IPS-18c (cell line): ENCODE data around the gene ARHGAP35.
"Not testable (repeated sequence)": the region's sequence is repeated elsewhere in the genome, so short reads cannot be mapped to it uniquely, and the experiment has no call there.

Source experiments
- H3K4me3 ChIP-seq: 2 replicates; pipeline ENCODE4 v1.7.0; 2013; ENCODE audit warnings: low read depth, mild to moderate bottlenecking, low read length, moderate library complexity; ENCODE audit not compliant: insufficient read depth
- H3K9me3 ChIP-seq: one replicate; pipeline ENCODE4 v1.6.1; 2013; ENCODE audit warnings: mild to moderate bottlenecking, low read length, moderate library complexity; ENCODE audit not compliant: control insufficient read depth, insufficient read depth

The ARHGAP35 gene

DNA sequence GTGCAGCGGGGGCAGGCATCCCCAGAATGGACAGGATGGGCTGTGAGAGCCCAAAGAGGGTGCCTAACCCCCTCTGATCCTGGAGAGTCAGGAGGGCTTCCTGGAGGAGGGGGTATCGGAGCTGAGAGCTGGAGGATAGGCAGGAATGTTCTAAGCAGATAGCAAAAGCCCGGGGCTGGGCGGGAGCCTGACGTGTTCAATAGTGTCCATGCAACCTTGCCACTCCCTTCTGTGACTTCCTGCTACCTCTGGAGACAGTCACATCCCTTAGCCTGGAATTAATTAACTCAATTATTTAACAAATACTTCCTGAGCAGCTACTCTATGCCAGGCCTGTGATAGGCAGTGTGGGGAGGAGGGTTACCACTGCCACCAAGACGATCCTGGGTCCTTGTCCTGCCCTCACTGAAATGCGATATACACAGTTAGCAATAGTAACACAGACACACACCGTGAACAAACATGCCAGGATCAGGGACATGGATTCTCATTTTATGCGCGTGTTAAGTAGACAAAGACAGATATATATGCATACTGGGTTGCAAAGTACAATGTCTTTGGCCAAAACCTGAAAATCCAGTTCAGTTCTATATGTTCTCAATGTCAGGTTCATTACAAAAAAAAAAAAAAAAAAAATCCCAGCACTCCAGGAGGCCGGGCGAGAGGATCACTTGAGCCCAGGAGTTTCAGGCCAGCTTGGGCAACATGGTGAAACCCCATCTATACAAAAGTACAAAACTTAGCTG is 20.9 kb upstream of the ARHGAP35 start:
- no peak overlapping the region for H3K4me3 ChIP-seq
- no peaks in the 10 kb centered on the region for H3K9me3 ChIP-seq

- Histone ChIP-seq H3K4me3 (no peak overlapping the region), H3K9me3 (no peaks in the 10 kb centered on the region)
These were observed 20.3 kb upstream of the ARHGAP35 start for GRCh38 chr19:46840498-46840942.

- Histone ChIP-seq H3K9me3 (no peaks in the 10 kb centered on the region), H3K4me3 (no peak overlapping the region)
These were observed 19.2 kb upstream of the ARHGAP35 start for GRCh38 chr19:46841458-46842083.

DNA sequence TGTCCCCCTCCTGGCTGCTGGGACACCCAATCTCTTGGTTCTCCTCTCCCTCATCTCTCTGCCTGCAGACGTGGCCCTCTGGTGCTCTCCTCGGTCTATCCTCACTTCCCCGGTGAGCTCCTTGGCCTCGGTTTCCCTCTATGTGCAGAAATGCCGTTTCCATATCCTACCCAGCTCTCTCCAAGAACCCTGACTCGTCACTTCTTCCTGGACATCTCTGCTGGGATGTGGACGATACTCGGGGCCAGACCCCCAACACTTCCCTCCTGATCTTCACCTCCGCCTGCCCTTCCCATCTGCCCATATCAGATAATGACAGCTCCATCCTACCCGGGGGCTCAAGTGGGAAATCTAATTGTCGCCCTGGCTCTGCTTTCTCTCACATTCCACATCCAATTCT is 18.0 kb upstream of the ARHGAP35 start:
- H3K4me3 ChIP-seq = no peak overlapping the region
- H3K9me3 ChIP-seq = no peaks in the 10 kb centered on the region

- Histone ChIP-seq H3K9me3 (no peaks in the 10 kb centered on the region), H3K4me3 (no peak overlapping the region)
These were observed 16.7 kb upstream of the ARHGAP35 start for GRCh38 chr19:46844067-46844489.

- no peaks in the 10 kb centered on the region for H3K9me3 ChIP-seq
- no peak overlapping the region for H3K4me3 ChIP-seq
These were observed 14.8 kb upstream of the ARHGAP35 start for GRCh38 chr19:46845959-46846459.

- H3K9me3 ChIP-seq = no peaks in the 10 kb centered on the region
- no peak overlapping the region for H3K4me3 ChIP-seq
These were observed 13.3 kb upstream of the ARHGAP35 start for GRCh38 chr19:46847528-46847927.

- Histone ChIP-seq H3K4me3 (no peak overlapping the region), H3K9me3 (no peaks in the 10 kb centered on the region)
These were observed 12.4 kb upstream of the ARHGAP35 start for GRCh38 chr19:46848389-46848788.

GRCh38 chr19:46849610-46850009 is 11.2 kb upstream of the ARHGAP35 start:
- H3K4me3 ChIP-seq = peak overlapping the region; percentile 88
- H3K9me3 ChIP-seq = no peaks in the 10 kb centered on the region

GRCh38 chr19:46850228-46851203 is 10.3 kb upstream of the ARHGAP35 start, which contains the start of gene AP2S1:
AP2S1 (minus strand) TSS chr19:46850846; CDS start chr19:46850766, 80 bp downstream.
- Histone ChIP-seq H3K9me3 (no peaks in the 10 kb centered on the region), H3K4me3 (peak within 1 kb of the TSS; percentile 88)

DNA sequence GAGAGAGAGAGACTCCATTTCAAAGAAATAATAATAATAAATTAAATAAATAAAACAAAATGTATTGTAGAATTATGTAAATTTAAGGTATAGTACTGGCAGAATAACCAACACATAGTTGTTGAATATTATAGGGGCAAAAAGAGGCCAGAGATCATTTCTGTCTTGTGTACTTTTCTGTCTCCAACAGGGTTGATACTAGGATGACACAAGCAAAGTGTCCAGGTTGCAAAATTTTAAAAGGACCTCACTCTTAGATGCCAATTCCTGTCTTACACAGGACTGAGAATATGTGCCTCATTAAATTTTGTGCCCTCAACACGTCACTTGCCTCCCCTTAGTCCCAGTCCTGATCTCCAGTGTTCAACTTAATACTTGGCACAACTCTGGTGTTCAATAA is 8.0 kb upstream of the ARHGAP35 start:
- H3K9me3 ChIP-seq = no peaks in the 10 kb centered on the region
- H3K4me3 ChIP-seq = no peak overlapping the region

DNA sequence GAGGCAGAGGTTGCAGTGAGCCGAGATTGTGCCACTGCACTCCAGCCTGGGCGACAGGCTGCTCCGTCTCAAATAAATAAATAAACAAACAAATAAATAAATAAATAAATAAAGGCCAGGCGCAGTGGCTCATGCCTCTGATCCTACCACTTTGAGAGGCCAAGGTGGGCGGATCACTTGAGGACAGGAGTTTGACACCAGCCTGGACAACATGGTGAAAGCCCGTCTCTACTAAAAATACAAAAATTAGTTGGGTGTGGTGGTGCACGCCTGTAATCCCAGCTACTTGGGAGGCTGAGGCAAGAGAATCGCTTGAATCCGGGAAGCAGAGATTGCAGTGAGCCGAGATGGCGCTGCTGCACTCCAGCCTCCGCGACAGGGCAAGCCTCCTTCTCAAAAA is 6.1 kb upstream of the ARHGAP35 start:
- not testable (repeated sequence) for H3K9me3 ChIP-seq, H3K4me3 ChIP-seq

GRCh38 chr19:46856062-46857022 is 4.5 kb upstream of the ARHGAP35 start:
- Histone ChIP-seq H3K4me3 (peak overlapping the region; percentile 40), H3K9me3 (no peaks in the 10 kb centered on the region)

DNA sequence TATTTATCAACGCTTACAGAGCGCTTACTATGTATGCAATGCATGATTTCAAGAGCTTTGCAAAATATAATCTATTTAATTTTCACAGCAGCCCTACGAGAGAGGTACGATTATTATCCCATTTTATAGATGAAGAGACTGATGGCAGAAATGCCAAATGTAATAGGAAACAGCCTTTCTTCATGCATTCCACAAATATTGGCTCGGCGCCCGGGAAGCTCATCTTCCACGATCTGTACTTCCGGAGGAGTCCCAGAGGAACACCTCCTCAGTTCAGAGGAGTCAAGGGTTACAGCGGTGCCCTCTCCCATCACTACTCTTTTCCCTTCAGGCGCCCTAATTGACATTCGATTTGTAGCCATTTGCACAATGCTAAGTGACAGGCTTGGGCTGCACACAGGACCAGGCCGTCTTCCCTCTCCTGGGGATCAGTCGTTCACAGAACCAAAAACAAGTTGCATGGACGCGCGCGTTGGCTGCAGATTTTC is 1.1 kb upstream of the ARHGAP35 start:
- Histone ChIP-seq H3K4me3 (peak overlapping the region; percentile 20), H3K9me3 (no peaks in the 10 kb centered on the region)

GRCh38 chr19:46860125-46860845 is 512 bp upstream of the ARHGAP35 start:
- Histone ChIP-seq H3K4me3 (peak overlapping the region; percentile 91), H3K9me3 (no peaks in the 10 kb centered on the region)
